B cell (primary cell): ENCODE measurements around the gene PTPN5. TPM values are rescaled to one million over a fixed set of nuclear protein-coding genes. Genes with fewer than 3 reads are reported as not detected.

Source experiments
- ATAC-seq: fragments of 200-7000 bp; cut with Tn5 transposase; one replicate; pipeline ENCODE4 v1.10.0; 2021; ENCODE audit warnings: low read depth, mild to moderate bottlenecking, moderate number of reproducible peaks, moderate library complexity
- CTCF ChIA-PET: fragments of 350-600 bp; sonication (Branson Sonifier 250); formaldehyde crosslinking; loops from one replicate; lab custom pipeline; 2021; ENCODE audit warnings: antibody characterized with exemption, inconsistent platforms; lab: Charles Lee
- POLR2A ChIA-PET: fragments of 350-600 bp; sonication (Branson Sonifier 250); formaldehyde crosslinking; loops from one replicate; lab custom pipeline; 2021; ENCODE audit warnings: antibody characterized with exemption; lab: Charles Lee
- DNase-seq: peaks from one replicate; pipeline ENCODE4 v3.0.0; 2013
- H2AFZ ChIP-seq: 2 replicates; pipeline ENCODE4 v1.6.1; 2012; ENCODE audit warnings: mild to moderate bottlenecking, low read depth, low read length; ENCODE audit not compliant: insufficient read depth, poor library complexity, severe bottlenecking
- H3K27ac ChIP-seq, 2 donors: 1 replicate in 1 of 2; 2 replicates in 1 of 2; pipeline ENCODE4 v1.5.1; 2012 to 2013; ENCODE audit warnings: low read length in 2 of 2, mild to moderate bottlenecking in 2 of 2, moderate library complexity in 1 of 2
- H3K27me3 ChIP-seq, 4 experiments: fragments of 200-600 bp in 1 of 4; sonication (generic) in 1 of 4; replicated peaks in 1 of 4; 1 replicate in 2 of 4; 2 replicates in 2 of 4; pipeline versions ENCODE4 v1.6.1 to v1.7.0; 2013 to 2016; ENCODE audit warnings: low read length in 3 of 4, mild to moderate bottlenecking in 2 of 4, mixed read lengths in 1 of 4, moderate library complexity in 1 of 4; ENCODE audit not compliant: insufficient read depth in 4 of 4, control insufficient read depth in 3 of 4; ENCODE audit errors: control extremely low read depth in 1 of 4
- H3K36me3 ChIP-seq, 2 experiments: replicated peaks in 1 of 2; 1 replicate in 1 of 2; 2 replicates in 1 of 2; pipeline versions ENCODE4 v1.6.1 to v1.7.1; 2013; ENCODE audit warnings: low read length in 1 of 2; ENCODE audit not compliant: insufficient read depth in 2 of 2, control insufficient read depth in 1 of 2; ENCODE audit errors: control extremely low read depth in 1 of 2, extremely low read depth in 1 of 2
- H3K4me1 ChIP-seq, 2 donors: fragments of 200-600 bp in 1 of 2; sonication (generic) in 1 of 2; 1 replicate in 1 of 2; 2 replicates in 1 of 2; pipeline versions ENCODE4 v1.5.1 to v1.6.1; 2013 to 2017; ENCODE audit warnings: low read length in 2 of 2; ENCODE audit not compliant: control insufficient read depth in 2 of 2, insufficient read depth in 2 of 2
- H3K4me2 ChIP-seq: replicated peaks from 2 replicates; pipeline ENCODE3; 2012; ENCODE audit warnings: mild to moderate bottlenecking, low read depth, low read length; ENCODE audit not compliant: poor library complexity, severe bottlenecking
- H3K4me3 ChIP-seq, 5 experiments: fragments of 200-600 bp in 1 of 5; sonication (generic) in 1 of 5; 1 replicate in 3 of 5; 2 replicates in 2 of 5; pipeline versions ENCODE4 v1.5.1 to v1.7.0; 2011 to 2016; ENCODE audit warnings: low read length in 4 of 5, mild to moderate bottlenecking in 4 of 5, low read depth in 2 of 5, control low read depth in 1 of 5, moderate library complexity in 1 of 5; ENCODE audit not compliant: insufficient read depth in 1 of 5; ENCODE audit errors: control extremely low read depth in 1 of 5, extremely low read depth in 1 of 5
- H3K79me2 ChIP-seq: fragments of 200-600 bp; sonication (generic); one replicate; pipeline ENCODE4 v1.6.0; 2016; ENCODE audit warnings: low read length; ENCODE audit not compliant: control insufficient read depth, insufficient read depth
- H3K9ac ChIP-seq: fragments of 200-600 bp; sonication (generic); 2 replicates; pipeline ENCODE4 v1.6.1; 2017; ENCODE audit warnings: mild to moderate bottlenecking, low read length, moderate library complexity
- H3K9me3 ChIP-seq, 3 donors: one replicate each; pipeline versions ENCODE4 v1.6.1 to v1.7.1; 2013; ENCODE audit warnings: low read length in 2 of 3; ENCODE audit not compliant: control insufficient read depth in 2 of 3, insufficient read depth in 1 of 3; ENCODE audit errors: control extremely low read depth in 1 of 3
- H4K20me1 ChIP-seq: 2 replicates; pipeline ENCODE4 v1.6.0; 2012; ENCODE audit warnings: mild to moderate bottlenecking, low read length; ENCODE audit not compliant: insufficient read depth, control insufficient read depth, poor library complexity, severe bottlenecking
- H3K27ac Mint-ChIP-seq: one replicate; pipeline ENCODE4 v1.8.0; 2021; ENCODE audit warnings: mixed read lengths
- H3K27me3 Mint-ChIP-seq: one replicate; pipeline ENCODE4 v1.8.0; 2021; ENCODE audit warnings: mixed read lengths
- H3K4me1 Mint-ChIP-seq: one replicate; pipeline ENCODE4 v1.8.0; 2021; ENCODE audit warnings: mixed read lengths
- H3K4me3 Mint-ChIP-seq: one replicate; pipeline ENCODE4 v1.8.0; 2021; ENCODE audit warnings: mixed read lengths
- H3K9me3 Mint-ChIP-seq: one replicate; pipeline ENCODE4 v1.8.0; 2022; ENCODE audit warnings: mixed read lengths; ENCODE audit not compliant: insufficient read depth
- CTCF ChIP-seq: fragments of 200-600 bp; IDR thresholded peaks from one replicate; pipeline ENCODE4 v1.8.0; 2022; ENCODE audit warnings: antibody characterized with exemption, mild to moderate bottlenecking
- EZH2 ChIP-seq: IDR thresholded peaks from 2 replicates; pipeline ENCODE4 v1.6.1; 2012; ENCODE audit warnings: borderline replicate concordance, low read depth, mild to moderate bottlenecking, moderate library complexity, low read length; ENCODE audit not compliant: insufficient read depth, poor library complexity, severe bottlenecking
- WGBS: methylation state at CpG from one replicate; pipeline ENCODE4 v1.1.5; 2013; ENCODE audit warnings: missing lambda C conversion rate; ENCODE audit not compliant: insufficient coverage; 5-methylcytosine and 5-hydroxymethylcytosine counted together
- intact Hi-C: fragments of 100-400 bp; cut with micrococcal nuclease; formaldehyde crosslinking; loops from one replicate; pipeline ENCODE4 v1.10.0; 2022
- polyA plus RNA-seq: library from polyadenylated mRNA; depleted of rRNA; stranded (reverse); fragments of >200 nt; gene quantifications from 2 replicates; pipeline ENCODE4 v1.2.3, GENCODE V29; 2012
- total RNA-seq, 2 donors: library from RNA; stranded (reverse); fragments of 120-200 nt in 1 of 2; gene quantifications; 1 replicate in 1 of 2; 2 replicates in 1 of 2; pipeline versions ENCODE4 v1.2.3 to v1.2.4, GENCODE V29; 2013 to 2022

Gene PTPN5
- total and polyA plus RNA-seq, 2 donors (not counting 1 experiment from before 2014, with no cell fraction given): not detected

GRCh38 chr11:18739685-18740084 lies 51.9 kb downstream of the PTPN5 start:
- Mint-ChIP-seq H3K27ac (no peak overlapping the region), H3K4me3 (no peak overlapping the region), H3K9me3 (no peaks in the 10 kb centered on the region), H3K4me1 (no peaks in the 10 kb centered on the region), H3K27me3 (peaks cover 9% of the 10 kb centered on the region)
- Histone ChIP-seq H3K27me3 (peaks cover 0 to 2% (median 0%) of the 10 kb centered on the region in 4 experiments), H3K4me1 (no peaks in the 10 kb centered on the region), H3K79me2 (no peaks in the 10 kb centered on the region), H3K36me3 (no peaks in the 10 kb centered on the region), H4K20me1 (no peaks in the 10 kb centered on the region), H3K9me3 (no peaks in the 10 kb centered on the region), H3K4me3 (no peak overlapping the region), H3K4me2 (no peak overlapping the region), H2AFZ (no peak overlapping the region), H3K9ac (no peak overlapping the region), H3K27ac (no peak overlapping the region)
- WGBS: no CpG with 5 or more reads among the region's 4 CpGs
- DNase-seq (no peak), ATAC-seq (no peak)
- POLR2A ChIA-PET: no interaction called here
- TF ChIP-seq EZH2: no peak
- TF ChIP-seq CTCF: no peak
- intact Hi-C loops: no loop called here
- CTCF ChIA-PET: interaction anchor here (0.9 to 3.6 kb wide), 5 partner anchors 8 to 624 kb away, joined by 3 to 18 read pairs (median 7); no protein-coding TSS in a partner anchor

GRCh38 chr11:18737642-18738041 lies 54.0 kb downstream of the PTPN5 start:
- Mint-ChIP-seq H3K27me3 (peaks cover 9% of the 10 kb centered on the region), H3K27ac (no peak overlapping the region)
- TF ChIP-seq CTCF (no peak), EZH2 (no peak)

More at GRCh38 chr11:18737642-18738041, 54.0 kb downstream of the PTPN5 start:
- H3K4me1 Mint-ChIP-seq: no peaks in the 10 kb centered on the region
- intact Hi-C loops: no loop called here
- DNase-seq (no peak), ATAC-seq (no peak)
- Histone ChIP-seq H3K27me3 (peaks cover 0 to 2% (median 0%) of the 10 kb centered on the region in 4 experiments), H3K9me3 (no peaks in the 10 kb centered on the region), H3K4me1 (no peaks in the 10 kb centered on the region), H3K36me3 (no peaks in the 10 kb centered on the region), H4K20me1 (no peaks in the 10 kb centered on the region), H3K79me2 (no peaks in the 10 kb centered on the region), H3K27ac (no peak overlapping the region), H2AFZ (no peak overlapping the region), H3K9ac (no peak overlapping the region), H3K4me2 (no peak overlapping the region), H3K4me3 (no peak overlapping the region)
- H3K4me3 Mint-ChIP-seq: no peak overlapping the region
- 99% methylated on average over 8 of the region's 8 CpGs for whole genome bisulfite sequencing
- ChIA-PET CTCF (no interaction called here), POLR2A (no interaction called here)
- no peaks in the 10 kb centered on the region for H3K9me3 Mint-ChIP-seq
